Activated CD8-positive, alpha-beta memory T cell treated with anti-CD3 and anti-CD28 coated beads, Interleukin-2, amount 50 U/mL, for 48 hours (primary cell): ENCODE results near the gene LMNTD1.
"Not testable (repeated sequence)": the region's sequence is repeated elsewhere in the genome, so short reads cannot be mapped to it uniquely, and the experiment has no call there.

ENCODE experiments used
- DNase-seq: peaks from one replicate; pipeline ENCODE4 v3.0.0-alpha.2; 2020

Gene LMNTD1

GRCh38 chr12:25553098-25553497, at the start of gene LMNTD1:
TSS of gene LMNTD1 (minus strand) at chr12:25553283. CDS start at chr12:25552959, 324 bp downstream.
- DNase-seq: no peak

- DNase-seq: no peak
These were observed 45.9 kb upstream of the LMNTD1 start for GRCh38 chr12:25598956-25599355.

GRCh38 chr12:25595496-25595895, 42.4 kb upstream of the LMNTD1 start:
- not testable (repeated sequence) for DNase-seq

GRCh38 chr12:25594376-25594775, 41.3 kb upstream of the LMNTD1 start:
- no peak for DNase-seq

DNA sequence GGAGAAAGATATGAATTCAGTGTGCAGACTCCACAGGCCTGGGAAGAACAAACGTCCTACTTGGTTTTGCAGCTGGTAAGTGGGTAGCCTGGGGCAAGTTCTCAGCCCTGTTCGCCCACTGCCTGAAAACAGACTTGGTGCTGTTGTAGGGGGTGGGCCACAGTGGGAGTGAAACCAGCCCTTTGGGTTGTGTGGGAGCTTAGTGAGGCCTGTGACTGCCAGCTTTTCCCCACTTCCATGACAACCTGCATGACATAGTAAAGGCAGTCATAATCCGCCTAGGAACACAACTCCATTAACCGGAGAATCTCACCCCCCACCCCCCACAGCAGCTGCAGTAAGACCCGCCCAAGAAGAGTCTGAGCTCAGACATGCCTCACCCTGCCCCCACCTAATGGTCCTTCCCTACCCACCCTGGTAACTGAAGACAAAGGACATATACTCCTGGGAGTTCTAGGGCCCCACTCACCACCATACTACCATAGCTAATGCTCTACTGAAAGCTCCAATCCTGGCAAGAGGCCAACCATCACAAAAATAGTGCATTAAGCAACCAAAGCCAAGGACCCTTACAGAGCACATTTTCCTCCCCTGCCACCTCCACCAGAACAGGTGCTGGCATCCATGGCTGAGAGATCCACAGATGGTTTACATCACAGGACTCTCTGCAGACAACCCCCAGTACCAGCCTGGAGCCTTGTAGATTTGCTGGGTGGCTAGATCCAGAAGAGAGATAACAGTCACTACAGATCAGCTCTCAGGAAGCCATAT, 39.8 kb upstream of the LMNTD1 start:
- no peak for DNase-seq

DNA sequence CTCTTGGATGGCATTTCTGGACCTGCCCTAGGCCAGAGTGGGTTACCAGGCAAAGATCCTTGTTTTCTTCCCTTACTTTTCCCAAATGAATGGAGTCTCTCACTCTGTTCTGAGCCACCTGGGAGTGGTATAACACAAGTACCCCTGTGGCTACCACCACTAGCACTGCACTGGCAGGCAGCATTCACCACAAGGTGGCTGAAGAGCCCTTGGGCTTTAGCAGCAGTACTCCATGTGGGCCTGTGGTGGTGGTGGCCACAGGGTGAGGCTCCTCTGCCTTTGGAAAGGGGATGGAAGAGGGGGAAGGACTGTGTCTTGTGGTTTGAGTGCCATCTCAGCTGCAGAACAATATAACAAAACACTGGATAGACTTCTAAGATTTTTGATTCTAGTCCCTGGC, 38.1 kb upstream of the LMNTD1 start:
- DNase-seq: no peak

DNA sequence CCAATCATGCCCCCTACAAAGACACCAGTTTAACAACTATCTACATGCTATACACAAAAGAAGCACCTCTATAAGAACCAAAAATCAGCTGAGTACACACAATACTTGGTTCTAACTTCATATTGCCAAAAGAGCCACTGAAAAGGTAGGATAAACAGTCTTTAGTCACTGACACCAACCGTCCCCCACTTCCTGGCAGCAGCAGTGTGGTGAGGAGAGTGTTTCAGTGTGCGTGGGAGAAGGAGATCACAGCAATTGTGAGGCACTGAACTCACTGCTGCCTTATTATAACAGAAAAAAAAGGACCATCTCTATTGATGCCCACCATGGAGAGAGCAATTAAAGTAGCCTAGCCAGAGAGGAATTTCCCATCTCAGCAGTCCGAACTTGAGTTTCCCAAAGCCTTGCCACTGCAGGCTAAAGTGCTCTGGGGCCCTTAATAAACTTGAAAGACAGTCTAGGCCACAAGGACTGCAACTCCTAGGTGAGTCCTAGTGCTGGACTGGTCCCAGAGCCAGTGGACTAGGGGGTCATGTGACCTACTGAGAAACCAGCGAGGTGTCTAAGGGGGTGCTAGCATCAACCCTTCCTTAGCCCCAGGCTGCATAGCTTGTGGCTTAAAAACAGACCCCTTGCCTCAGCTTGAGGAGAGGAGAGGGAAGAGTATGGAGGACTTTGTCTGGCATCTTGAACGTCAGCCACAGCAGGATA, 37.1 kb upstream of the LMNTD1 start:
- no peak for DNase-seq

GRCh38 chr12:25587346-25587745, 34.3 kb upstream of the LMNTD1 start:
- DNase-seq: no peak

GRCh38 chr12:25585662-25586061, 32.6 kb upstream of the LMNTD1 start:
- no peak for DNase-seq

GRCh38 chr12:25585021-25585523, 32.0 kb upstream of the LMNTD1 start:
- no peak for DNase-seq

DNA sequence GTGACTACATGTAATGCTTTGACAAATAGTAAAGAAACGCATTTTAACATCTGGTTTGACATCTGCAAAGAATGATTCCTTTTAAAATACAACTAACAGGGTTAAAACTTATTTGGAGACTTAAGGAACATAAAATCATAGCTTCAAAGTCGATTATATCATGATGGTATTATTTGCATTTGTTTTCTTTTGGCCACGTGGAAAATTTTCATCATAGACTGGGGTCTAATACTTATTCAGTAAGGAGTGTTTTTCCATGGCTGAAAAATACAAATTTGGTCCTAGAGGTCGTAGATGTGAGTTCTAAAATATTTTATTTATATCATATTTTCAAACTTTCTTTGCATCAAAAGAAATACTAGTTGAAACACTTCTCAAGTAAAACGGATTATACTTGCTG, 31.5 kb upstream of the LMNTD1 start:
- no peak for DNase-seq

GRCh38 chr12:25583545-25583944, 30.5 kb upstream of the LMNTD1 start:
- DNase-seq: no peak

DNA sequence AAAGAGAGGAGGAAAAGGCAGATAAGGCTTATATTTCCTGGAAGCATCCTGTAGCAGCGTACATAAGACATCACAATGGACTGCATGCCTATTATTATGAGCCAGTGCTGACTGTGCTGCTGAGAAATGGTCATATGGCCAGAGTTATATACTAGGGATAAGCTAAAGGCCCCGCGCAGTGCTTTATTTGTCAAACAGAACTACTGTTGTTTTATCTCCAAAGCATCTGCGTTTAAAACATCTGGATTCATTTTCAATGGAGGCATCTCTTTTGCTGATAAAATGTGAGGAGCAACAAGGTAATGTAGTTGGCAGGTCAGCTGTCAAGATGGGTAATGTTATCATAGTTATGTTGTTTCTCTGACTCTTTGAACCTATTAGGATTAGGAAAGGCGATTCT, 28.0 kb upstream of the LMNTD1 start:
- no peak for DNase-seq

- DNase-seq: no peak
These were observed 25.5 kb upstream of the LMNTD1 start for GRCh38 chr12:25578411-25579143.

DNA sequence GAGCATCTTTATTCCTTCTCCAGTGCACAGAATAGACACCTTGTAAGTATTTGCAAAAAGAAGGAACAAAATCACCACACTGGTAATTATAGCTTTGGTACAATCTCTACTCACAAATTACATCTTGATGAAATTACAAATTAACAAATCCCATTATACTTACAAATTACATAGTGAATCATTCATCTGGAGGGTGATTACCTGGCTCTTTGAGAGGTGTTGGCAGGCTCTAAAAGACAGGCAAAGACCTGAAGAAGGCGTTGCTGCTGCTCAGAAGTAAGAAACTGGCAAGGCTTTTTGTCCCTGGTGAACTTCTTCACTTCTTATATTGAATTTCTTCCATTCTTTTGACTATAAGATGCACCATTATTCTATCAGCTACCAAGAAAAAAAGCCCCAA, 21.7 kb upstream of the LMNTD1 start:
- no peak for DNase-seq

DNA sequence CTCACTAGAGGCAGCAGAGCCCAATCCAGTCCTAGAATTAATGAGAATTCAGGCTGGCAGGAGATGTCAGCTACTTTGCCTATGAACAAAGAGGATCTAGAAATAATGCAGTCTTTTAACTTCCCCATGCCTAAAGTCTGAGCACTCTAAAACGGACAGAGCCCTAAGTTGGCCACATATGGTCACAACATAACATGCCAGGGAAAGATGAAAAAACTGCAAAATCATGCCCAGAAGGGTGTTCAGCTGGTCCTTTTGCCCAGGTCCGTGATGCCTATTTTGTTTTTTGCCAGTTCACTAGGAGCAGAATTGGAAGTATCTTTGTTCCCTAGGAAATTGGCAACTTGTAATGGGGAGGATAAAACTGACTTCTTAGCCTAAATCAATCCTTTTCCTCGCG, 20.3 kb upstream of the LMNTD1 start:
- DNase-seq: no peak

- DNase-seq: no peak
These were observed 17.3 kb upstream of the LMNTD1 start for GRCh38 chr12:25570418-25570817.

DNA sequence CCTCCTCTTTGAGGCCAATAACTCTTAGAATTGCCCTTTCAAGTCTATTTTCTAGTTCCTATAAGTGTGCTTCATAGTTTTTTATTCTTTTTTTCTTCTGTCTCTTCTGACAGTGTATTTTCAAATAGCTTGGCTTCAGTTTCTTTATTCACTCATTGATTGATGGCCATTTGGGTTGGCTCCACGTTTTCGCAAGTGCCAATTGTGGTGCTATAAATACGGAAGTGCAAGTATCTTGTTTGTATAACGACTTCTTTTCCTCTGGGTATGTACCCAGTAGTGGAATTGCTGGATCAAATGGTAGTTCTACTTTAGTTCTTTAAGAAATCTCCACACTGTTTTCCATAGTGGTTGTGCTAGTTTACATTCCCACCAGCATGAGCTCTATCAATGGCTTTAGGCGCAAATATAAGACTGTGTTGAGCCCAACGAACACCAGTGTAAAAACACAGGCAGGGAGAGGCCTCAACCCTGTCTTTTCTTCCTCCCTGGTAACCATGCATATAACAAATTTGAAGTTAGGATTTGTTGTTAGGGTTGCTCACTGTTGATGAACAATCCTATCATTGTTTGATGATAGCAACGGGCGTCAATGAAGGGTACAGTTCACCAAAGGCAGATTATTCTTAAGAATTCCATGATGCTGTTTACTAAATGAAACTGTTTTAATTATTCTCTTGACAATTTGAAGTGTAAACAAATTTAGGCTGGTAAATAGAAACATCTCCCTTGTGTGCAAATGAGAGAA, 13.3 kb upstream of the LMNTD1 start:
- no peak for DNase-seq

DNA sequence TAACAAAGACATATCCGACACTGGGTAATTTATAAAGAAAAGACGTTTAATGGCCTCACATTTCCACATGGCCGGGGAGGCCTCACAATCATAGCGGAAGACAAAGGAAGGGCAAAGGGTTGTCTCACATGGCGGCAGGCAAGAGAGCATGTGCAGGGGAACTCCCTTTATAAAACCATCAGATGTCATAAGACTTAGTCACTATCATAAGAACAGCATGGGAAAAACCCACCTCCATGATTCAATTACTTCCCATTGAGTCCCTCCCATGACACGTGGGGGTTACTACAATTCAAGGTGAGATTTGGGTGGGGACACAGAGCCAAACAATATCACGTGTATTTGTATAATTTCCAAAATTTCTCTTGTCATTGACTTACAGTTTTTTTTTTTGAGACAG, 5.5 kb upstream of the LMNTD1 start:
- DNase-seq: no peak

DNA sequence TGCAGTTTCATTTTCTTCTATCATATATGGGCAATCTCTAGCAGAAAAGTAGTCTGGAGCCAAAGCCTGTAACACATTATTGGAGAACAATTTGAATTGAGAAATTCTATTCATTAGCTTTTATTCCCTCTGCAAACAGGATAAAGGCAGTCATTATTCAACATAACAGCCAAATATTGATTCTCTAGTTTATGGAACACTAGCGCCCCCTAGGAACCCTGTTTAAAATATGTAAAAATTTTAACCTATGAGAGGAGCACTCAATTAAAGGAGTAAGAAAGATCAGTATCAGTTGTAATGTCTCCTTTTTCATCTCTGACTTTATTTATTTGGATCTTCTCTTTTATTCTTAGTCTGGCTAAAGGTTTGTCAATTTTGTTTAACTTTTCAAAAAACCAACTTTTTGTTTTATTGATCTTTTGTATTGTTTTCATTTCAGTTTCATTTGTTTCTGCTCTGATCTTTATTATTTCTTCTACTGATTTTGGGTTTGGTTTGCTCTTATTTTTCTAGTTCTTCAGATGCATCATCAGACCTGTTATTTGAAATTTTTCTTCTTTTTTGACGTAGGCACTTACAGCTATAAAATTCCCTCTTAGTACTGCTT, 4.8 kb upstream of the LMNTD1 start:
- DNase-seq: no peak

DNA sequence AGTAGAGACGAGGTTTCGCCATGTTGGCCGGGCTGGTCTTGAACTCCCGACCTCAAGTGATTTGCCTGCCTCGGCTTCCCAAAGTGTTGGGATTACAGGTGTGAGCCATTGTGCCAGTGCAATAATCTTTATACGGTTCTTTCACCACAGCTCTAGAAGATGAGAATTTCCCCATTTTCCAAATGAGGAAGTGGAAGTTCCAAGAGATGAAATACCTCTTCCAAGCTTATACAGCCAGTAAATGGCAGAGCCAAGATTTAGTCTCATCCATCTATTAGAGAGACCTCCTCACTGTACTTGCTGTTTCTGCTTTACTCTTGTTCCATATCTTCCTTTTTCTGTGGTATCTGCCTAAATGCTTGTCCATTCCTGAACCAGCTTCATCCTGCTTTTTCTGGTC, 3.1 kb upstream of the LMNTD1 start:
- no peak for DNase-seq

DNA sequence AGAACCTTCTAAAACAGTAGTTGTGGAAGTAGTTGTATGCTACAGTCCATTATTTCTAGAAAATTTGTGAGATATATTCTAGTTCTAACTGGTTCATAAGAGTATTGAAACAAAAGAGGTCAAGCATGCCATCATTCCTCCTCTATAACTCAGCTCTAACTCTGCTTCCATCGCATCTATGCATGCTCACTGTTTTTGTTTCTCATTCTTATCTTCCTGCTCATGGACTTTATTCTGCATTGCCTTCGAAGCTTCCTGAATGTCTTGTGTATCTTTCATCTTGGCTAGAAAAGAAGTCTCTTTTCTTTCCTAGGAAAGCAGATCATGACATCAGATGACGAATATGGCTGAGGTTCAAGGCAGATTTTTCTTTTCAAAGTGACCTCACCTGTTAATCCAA, 402 bp downstream of the LMNTD1 start:
- DNase-seq: no peak

- DNase-seq: no peak
These were observed 2.9 kb downstream of the LMNTD1 start for GRCh38 chr12:25550186-25550585.
